CD14-positive monocyte (primary cell): ENCODE results near the gene SH3BGR. TPM values are rescaled to one million over a fixed set of nuclear protein-coding genes. Genes with fewer than 3 reads are reported as not detected.

Experiments used
- DNase-seq, 3 donors: peaks; one replicate each; pipeline ENCODE4 v3.0.0-alpha.2; 2011 to 2022
- H2AFZ ChIP-seq: 2 replicates; pipeline ENCODE4 v1.6.0; 2012; ENCODE audit warnings: mild to moderate bottlenecking, low read depth, low read length, inconsistent platforms; ENCODE audit not compliant: insufficient read depth, poor library complexity, severe bottlenecking
- H3K27ac ChIP-seq, 2 donors: 1 replicate in 1 of 2; 2 replicates in 1 of 2; pipeline ENCODE4 v1.5.1; 2012 to 2013; ENCODE audit warnings: low read length in 2 of 2, control low read depth in 1 of 2, inconsistent platforms in 1 of 2, low read depth in 1 of 2, mild to moderate bottlenecking in 1 of 2
- H3K27me3 ChIP-seq, 2 donors: one replicate each; pipeline versions ENCODE4 v1.6.0 to v1.6.1; 2011 to 2013; ENCODE audit warnings: low read length in 2 of 2; ENCODE audit not compliant: control insufficient read depth in 2 of 2, insufficient read depth in 2 of 2
- H3K36me3 ChIP-seq, 2 donors: replicated peaks in 1 of 2; 1 replicate in 1 of 2; 2 replicates in 1 of 2; pipeline versions ENCODE4 v1.5.1 to v1.6.1; 2012 to 2013; ENCODE audit warnings: low read length in 2 of 2, control low read depth in 1 of 2, inconsistent platforms in 1 of 2, mild to moderate bottlenecking in 1 of 2; ENCODE audit not compliant: insufficient read depth in 2 of 2, control insufficient read depth in 1 of 2
- H3K4me1 ChIP-seq, 2 donors: 1 replicate in 1 of 2; 2 replicates in 1 of 2; pipeline versions ENCODE4 v1.5.1 to v1.6.1; 2012 to 2013; ENCODE audit warnings: low read length in 2 of 2, control low read depth in 1 of 2, inconsistent platforms in 1 of 2, mild to moderate bottlenecking in 1 of 2, moderate library complexity in 1 of 2; ENCODE audit not compliant: insufficient read depth in 2 of 2, control insufficient read depth in 1 of 2
- H3K4me2 ChIP-seq: replicated peaks from 2 replicates; pipeline ENCODE3; 2012; ENCODE audit warnings: low read length, moderate library complexity, mild to moderate bottlenecking; ENCODE audit not compliant: poor library complexity, severe bottlenecking; ENCODE audit errors: extremely low read depth
- H3K4me3 ChIP-seq, 3 experiments: fragments of 200-600 bp in 1 of 3; sonication (generic) in 1 of 3; replicated peaks in 1 of 3; 1 replicate in 2 of 3; 2 replicates in 1 of 3; pipeline ENCODE4 v1.5.1; 2011 to 2013; ENCODE audit warnings: low read length in 3 of 3, mild to moderate bottlenecking in 3 of 3, control low read depth in 2 of 3, low read depth in 2 of 3, inconsistent platforms in 1 of 3, moderate library complexity in 1 of 3
- H3K79me2 ChIP-seq: 2 replicates; pipeline ENCODE4 v1.6.0; 2012; ENCODE audit warnings: mild to moderate bottlenecking, control low read depth, inconsistent platforms, low read length, moderate library complexity; ENCODE audit not compliant: insufficient read depth
- H3K9ac ChIP-seq: 2 replicates; pipeline ENCODE4 v1.6.0; 2017; ENCODE audit warnings: low read length, mild to moderate bottlenecking; ENCODE audit not compliant: insufficient read depth, poor library complexity, severe bottlenecking
- H3K9me3 ChIP-seq, 2 donors: replicated peaks in 1 of 2; 1 replicate in 1 of 2; 2 replicates in 1 of 2; pipeline versions ENCODE4 v1.5.1 to v1.6.1; 2012 to 2013; ENCODE audit warnings: low read length in 2 of 2, control low read depth in 1 of 2; ENCODE audit not compliant: control insufficient read depth in 1 of 2, insufficient read depth in 1 of 2
- H4K20me1 ChIP-seq: 2 replicates; pipeline ENCODE4 v1.6.0; 2012; ENCODE audit warnings: mild to moderate bottlenecking, low read length, control low read depth, moderate library complexity; ENCODE audit not compliant: insufficient read depth
- H3K27ac Mint-ChIP-seq, 7 donors: one replicate each; pipeline ENCODE4 v1.8.0; 2020; ENCODE audit warnings: mild to moderate bottlenecking in 7 of 7, mixed read lengths in 7 of 7, moderate library complexity in 6 of 7, inconsistent platforms in 2 of 7
- H3K27me3 Mint-ChIP-seq, 3 donors: one replicate each; pipeline ENCODE4 v1.8.0; 2021 to 2022; ENCODE audit warnings: low read depth in 3 of 3, mild to moderate bottlenecking in 3 of 3, mixed read lengths in 3 of 3, moderate library complexity in 3 of 3, inconsistent platforms in 1 of 3
- H3K36me3 Mint-ChIP-seq, 2 donors: one replicate each; pipeline ENCODE4 v1.8.0; 2020; ENCODE audit warnings: mixed read lengths in 2 of 2, inconsistent platforms in 1 of 2, mild to moderate bottlenecking in 1 of 2
- H3K4me1 Mint-ChIP-seq: one replicate; pipeline ENCODE4 v1.8.0; 2020; ENCODE audit warnings: mild to moderate bottlenecking, mixed read lengths
- H3K4me3 Mint-ChIP-seq, 2 donors: one replicate each; pipeline ENCODE4 v1.8.0; 2020; ENCODE audit warnings: mild to moderate bottlenecking in 2 of 2, mixed read lengths in 2 of 2, moderate library complexity in 1 of 2
- H3K9me3 Mint-ChIP-seq, 7 donors: one replicate each; pipeline ENCODE4 v1.8.0; 2020 to 2022; ENCODE audit warnings: mixed read lengths in 7 of 7, mild to moderate bottlenecking in 6 of 7, moderate library complexity in 6 of 7, inconsistent platforms in 2 of 7
- CTCF ChIP-seq: fragments of 200-600 bp; IDR thresholded peaks from one replicate; pipeline ENCODE4 v1.8.0; 2022; ENCODE audit warnings: antibody characterized with exemption, mild to moderate bottlenecking
- WGBS: methylation state at CpG from one replicate; pipeline ENCODE4 v1.1.5; 2013; ENCODE audit warnings: missing lambda C conversion rate; ENCODE audit not compliant: insufficient coverage; 5-methylcytosine and 5-hydroxymethylcytosine counted together
- intact Hi-C, 2 donors: fragments of 100-400 bp; cut with micrococcal nuclease; formaldehyde crosslinking; loops; one replicate each; pipeline versions ENCODE4 v1.15.0 to v1.15.1; 2023
- polyA plus RNA-seq, 3 donors: library from polyadenylated mRNA; depleted of rRNA in 1 of 3; unstranded in 2 of 3; stranded (reverse) in 1 of 3; fragments of 300-500 nt in 2 of 3; fragments of >200 nt in 1 of 3; fragmentation: Illumina TruSeq in 2 of 3; gene quantifications; 1 replicate in 2 of 3; 2 replicates in 1 of 3; pipeline ENCODE4 v1.2.3, GENCODE V29; 2012 to 2021

SH3BGR gene
- polyA plus RNA-seq, 3 donors = 0.36 to 0.72 TPM; not detected in 1

GRCh38 chr21:39542736-39543135 is 91.0 kb downstream of the SH3BGR start:
- Histone ChIP-seq H2AFZ (no peak overlapping the region), H3K27me3 (no peaks in the 10 kb centered on the region), H3K79me2 (no peaks in the 10 kb centered on the region), H3K36me3 (no peaks in the 10 kb centered on the region), H3K4me3 (no peak overlapping the region), H3K9ac (no peak overlapping the region), H3K9me3 (peaks cover 0 to 9% of the 10 kb centered on the region in 2 donors), H3K27ac (no peak overlapping the region), H4K20me1 (no peaks in the 10 kb centered on the region), H3K4me2 (no peak overlapping the region), H3K4me1 (no peaks in the 10 kb centered on the region)
- Mint-ChIP-seq H3K27ac (no peak overlapping the region), H3K36me3 (no peaks in the 10 kb centered on the region), H3K27me3 (peaks cover 0 to 5% (median 2%) of the 10 kb centered on the region in 3 donors), H3K4me1 (no peaks in the 10 kb centered on the region), H3K9me3 (peaks cover 9 to 25% (median 21%) of the 10 kb centered on the region in 7 donors), H3K4me3 (no peak overlapping the region)
- 82% methylated on average over 2 of the region's 5 CpGs for WGBS
- no peak for DNase-seq
- TF ChIP-seq CTCF = no peak
- intact Hi-C loops = no loop called here

GRCh38 chr21:39546522-39546921 is 94.8 kb downstream of the SH3BGR start:
- no peak overlapping the region for H3K27ac ChIP-seq

More at GRCh38 chr21:39546522-39546921, 94.8 kb downstream of the SH3BGR start:
- Mint-ChIP-seq H3K36me3 (no peaks in the 10 kb centered on the region), H3K4me1 (no peaks in the 10 kb centered on the region), H3K9me3 (peaks cover 0 to 14% (median 4%) of the 10 kb centered on the region in 7 donors), H3K4me3 (no peak overlapping the region), H3K27ac (no peak overlapping the region), H3K27me3 (peaks cover 0 to 5% (median 2%) of the 10 kb centered on the region in 3 donors)
- no CpG with 5 or more reads among the region's 1 CpG for WGBS
- Histone ChIP-seq H3K79me2 (no peaks in the 10 kb centered on the region), H3K9me3 (peaks cover 0 to under 1% of the 10 kb centered on the region in 2 donors), H3K4me3 (no peak overlapping the region), H3K27me3 (no peaks in the 10 kb centered on the region), H4K20me1 (no peaks in the 10 kb centered on the region), H3K4me2 (no peak overlapping the region), H2AFZ (no peak overlapping the region), H3K4me1 (no peaks in the 10 kb centered on the region), H3K9ac (no peak overlapping the region), H3K36me3 (no peaks in the 10 kb centered on the region)
- no peak for TF ChIP-seq CTCF
- intact Hi-C loops = no loop called here
- no peak for DNase-seq
